ENCODE results near the gene RSF1. TPM values are rescaled to one million over a fixed set of nuclear protein-coding genes. Genes with fewer than 3 reads are reported as not detected.
A peak's percentile ranks its signal among the peaks of the same experiment; 100 is the strongest.
"Not testable (repeated sequence)": the region's sequence is repeated elsewhere in the genome, so short reads cannot be mapped to it uniquely, and the experiment has no call there.

Gene RSF1
- total and polyA plus RNA-seq, 5 donors from 2014 or later = 26.7 to 107 (median 33.0) TPM

- Mint-ChIP-seq H3K9me3 (peaks cover 0 to 23% (median 8%) of the 10 kb centered on the region in 7 donors), H3K27me3 (no peaks in the 10 kb centered on the region), H3K36me3 (peaks cover 44% of the 10 kb centered on the region), H3K27ac (no peak overlapping the region), H3K4me3 (no peak overlapping the region), H3K4me1 (peaks cover 0 to 6% (median 0%) of the 10 kb centered on the region in 4 donors)
- peaks cover 8 to 18% of the 10 kb centered on the region in 2 experiments for H3K9me3 ChIP-seq (ENCODE audit: control insufficient read depth in 2 of 2, low read length in 2 of 2)
- no peak overlapping the region for H3K4me3 ChIP-seq (ENCODE audit: low read depth, low read length)
- peaks cover 7% of the 10 kb centered on the region for H3K36me3 ChIP-seq (ENCODE audit: control insufficient read depth, insufficient read depth, low read length)
- no peak overlapping the region for H3K27ac ChIP-seq (ENCODE audit: insufficient read depth, low read length, poor library complexity, severe bottlenecking)
- no peaks in the 10 kb centered on the region for H3K4me1 ChIP-seq (ENCODE audit: control insufficient read depth, insufficient read depth, low read length, poor library complexity, severe bottlenecking)
- H3K27me3 ChIP-seq (ENCODE audit: control insufficient read depth, insufficient read depth, low read length) = no peaks in the 10 kb centered on the region
- DNase-seq = no peak
- no peak for ATAC-seq (ENCODE audit: low read depth in 2 of 2)
These were observed 31.0 kb upstream of the RSF1 start for GRCh38 chr11:77851503-77851902.

GRCh38 chr11:77843700-77844099 lies 23.2 kb upstream of the RSF1 start:
- not testable (repeated sequence) for H3K27ac Mint-ChIP-seq; ATAC-seq (ENCODE audit: low read depth in 2 of 2); H3K36me3 ChIP-seq (ENCODE audit: control insufficient read depth, insufficient read depth, low read length); H3K4me3 Mint-ChIP-seq; H3K27ac ChIP-seq (ENCODE audit: insufficient read depth, low read length, poor library complexity, severe bottlenecking); H3K27me3 Mint-ChIP-seq; H3K4me1 Mint-ChIP-seq; DNase-seq; H3K27me3 ChIP-seq (ENCODE audit: control insufficient read depth, insufficient read depth, low read length); H3K4me3 ChIP-seq (ENCODE audit: low read depth, low read length); H3K4me1 ChIP-seq (ENCODE audit: control insufficient read depth, insufficient read depth, low read length, poor library complexity, severe bottlenecking)
- Mint-ChIP-seq H3K9me3 (peaks cover 0 to 19% (median 5%) of the 10 kb centered on the region in 7 donors), H3K36me3 (peaks cover 62% of the 10 kb centered on the region)
- peaks cover 0 to 12% of the 10 kb centered on the region in 2 experiments for H3K9me3 ChIP-seq (ENCODE audit: control insufficient read depth in 2 of 2, low read length in 2 of 2)

DNA sequence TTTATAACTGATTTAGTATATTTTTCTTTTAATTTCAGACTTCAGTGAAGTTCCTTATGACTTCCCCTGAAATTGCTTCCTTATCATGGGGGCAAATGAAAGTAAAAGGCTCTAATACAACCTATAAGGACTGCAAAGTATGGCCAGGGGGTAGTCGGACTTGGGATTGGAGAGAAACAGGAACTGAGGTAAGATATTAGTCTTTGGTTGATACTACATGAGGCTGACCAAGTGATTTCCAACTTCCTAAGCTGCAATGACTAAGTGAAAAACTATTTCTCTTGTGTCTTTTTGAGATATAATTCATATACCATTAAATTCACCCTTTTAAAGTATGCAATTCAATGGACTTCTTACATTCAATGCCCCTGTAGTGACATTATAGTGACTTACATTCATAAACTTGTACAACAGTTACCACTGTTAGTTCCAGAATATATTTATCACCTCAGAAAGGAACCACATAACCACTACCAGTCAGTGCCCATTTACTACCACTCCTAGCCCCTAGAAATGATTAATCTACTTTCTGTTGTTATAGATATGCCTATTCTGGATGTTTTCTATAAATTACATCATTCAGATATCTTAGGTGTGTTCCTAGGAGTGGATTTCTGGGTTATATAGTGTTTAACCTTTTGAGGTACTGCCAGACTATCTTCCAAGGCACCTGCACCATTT lies 22.1 kb upstream of the RSF1 start:
- H3K27ac ChIP-seq (ENCODE audit: insufficient read depth, low read length, poor library complexity, severe bottlenecking) = no peak overlapping the region
- H3K9me3 ChIP-seq (ENCODE audit: control insufficient read depth in 2 of 2, low read length in 2 of 2) = peaks cover 0 to 12% of the 10 kb centered on the region in 2 experiments
- no peak overlapping the region for H3K4me3 ChIP-seq (ENCODE audit: low read depth, low read length)
- peaks cover 9% of the 10 kb centered on the region for H3K36me3 ChIP-seq (ENCODE audit: control insufficient read depth, insufficient read depth, low read length)
- Mint-ChIP-seq H3K4me1 (peaks cover 0 to 5% (median 2%) of the 10 kb centered on the region in 4 donors), H3K36me3 (peaks cover 55% of the 10 kb centered on the region), H3K27me3 (no peaks in the 10 kb centered on the region), H3K27ac (no peak overlapping the region), H3K9me3 (peaks cover 0 to 19% (median 5%) of the 10 kb centered on the region in 7 donors), H3K4me3 (no peak overlapping the region)
- no peak for DNase-seq
- ATAC-seq (ENCODE audit: low read depth in 2 of 2) = no peak
- no peaks in the 10 kb centered on the region for H3K27me3 ChIP-seq (ENCODE audit: control insufficient read depth, insufficient read depth, low read length)
- H3K4me1 ChIP-seq (ENCODE audit: control insufficient read depth, insufficient read depth, low read length, poor library complexity, severe bottlenecking) = no peaks in the 10 kb centered on the region

- H3K4me3 ChIP-seq (ENCODE audit: low read depth, low read length) = peak overlapping the region; percentile 21
- DNase-seq (peak in 1 of 3 donors; percentile 27), ATAC-seq (ENCODE audit: low read depth in 2 of 2) (peak; percentile 59 to 69)
- H3K9me3 Mint-ChIP-seq = peaks cover 0 to 2% (median 0%) of the 10 kb centered on the region in 7 donors
- H3K4me1 ChIP-seq (ENCODE audit: control insufficient read depth, insufficient read depth, low read length, poor library complexity, severe bottlenecking) = no peaks in the 10 kb centered on the region
- peak overlapping the region in 1 of 3 donors; percentile 10 for H3K27ac Mint-ChIP-seq
- H3K9me3 ChIP-seq (ENCODE audit: control insufficient read depth in 2 of 2, low read length in 2 of 2) = no peaks in the 10 kb centered on the region
- H3K27ac ChIP-seq (ENCODE audit: insufficient read depth, low read length, poor library complexity, severe bottlenecking) = no peak overlapping the region
- no peaks in the 10 kb centered on the region for H3K36me3 ChIP-seq (ENCODE audit: control insufficient read depth, insufficient read depth, low read length)
- no peaks in the 10 kb centered on the region for H3K27me3 Mint-ChIP-seq
- peaks cover 0 to 8% (median 5%) of the 10 kb centered on the region in 4 donors for H3K4me1 Mint-ChIP-seq
- H3K4me3 Mint-ChIP-seq = no peak overlapping the region
- no peaks in the 10 kb centered on the region for H3K27me3 ChIP-seq (ENCODE audit: control insufficient read depth, insufficient read depth, low read length)
- peaks cover 3% of the 10 kb centered on the region for H3K36me3 Mint-ChIP-seq
These were observed 12.8 kb upstream of the RSF1 start for GRCh38 chr11:77833302-77833701.

- ATAC-seq (ENCODE audit: low read depth in 2 of 2) (no peak), DNase-seq (no peak)
- H3K4me3 Mint-ChIP-seq = peak overlapping the region in 1 of 4 donors; percentile 10
- H3K9me3 Mint-ChIP-seq = peaks cover 0 to 2% (median 0%) of the 10 kb centered on the region in 7 donors
- peaks cover 5% of the 10 kb centered on the region for H3K36me3 Mint-ChIP-seq
- no peaks in the 10 kb centered on the region for H3K27me3 ChIP-seq (ENCODE audit: control insufficient read depth, insufficient read depth, low read length)
- H3K4me3 ChIP-seq (ENCODE audit: low read depth, low read length) = no peak overlapping the region
- no peaks in the 10 kb centered on the region for H3K9me3 ChIP-seq (ENCODE audit: control insufficient read depth in 2 of 2, low read length in 2 of 2)
- no peaks in the 10 kb centered on the region for H3K27me3 Mint-ChIP-seq
- H3K36me3 ChIP-seq (ENCODE audit: control insufficient read depth, insufficient read depth, low read length) = no peaks in the 10 kb centered on the region
- no peaks in the 10 kb centered on the region for H3K4me1 ChIP-seq (ENCODE audit: control insufficient read depth, insufficient read depth, low read length, poor library complexity, severe bottlenecking)
- no peak overlapping the region for H3K27ac ChIP-seq (ENCODE audit: insufficient read depth, low read length, poor library complexity, severe bottlenecking)
- peaks cover 0 to 8% (median 5%) of the 10 kb centered on the region in 4 donors for H3K4me1 Mint-ChIP-seq
- no peak overlapping the region for H3K27ac Mint-ChIP-seq
These were observed 8.4 kb upstream of the RSF1 start for GRCh38 chr11:77828926-77829325.

- Mint-ChIP-seq H3K27me3 (peaks cover 8% of the 10 kb centered on the region), H3K27ac (no peak overlapping the region)
These were observed 3.3 kb upstream of the RSF1 start for GRCh38 chr11:77823775-77824174.

DNA sequence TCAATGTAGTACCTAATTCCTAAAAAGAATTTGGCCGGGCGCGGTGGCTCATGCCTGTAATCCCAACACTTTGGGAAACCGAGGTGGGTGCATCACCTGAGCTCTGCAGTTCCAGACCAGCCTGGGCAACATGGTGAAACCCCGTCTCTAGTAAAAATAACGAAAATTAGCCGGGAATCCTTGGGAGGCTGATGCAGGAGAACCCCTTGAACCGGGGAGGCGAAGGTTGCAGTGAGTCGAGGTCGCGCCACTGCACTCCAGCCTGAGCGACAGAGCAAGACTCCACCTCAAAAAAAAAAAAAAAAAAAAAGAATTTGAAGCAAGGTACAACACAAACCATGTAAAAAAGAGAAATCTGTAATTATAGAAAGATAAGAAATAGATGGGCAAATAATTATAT lies 1.6 kb upstream of the RSF1 start:
- H3K36me3 ChIP-seq (ENCODE audit: control insufficient read depth, insufficient read depth, low read length); H3K9me3 Mint-ChIP-seq; ATAC-seq (ENCODE audit: low read depth in 2 of 2); H3K27ac Mint-ChIP-seq; DNase-seq; H3K27ac ChIP-seq (ENCODE audit: insufficient read depth, low read length, poor library complexity, severe bottlenecking); H3K27me3 Mint-ChIP-seq; H3K4me3 ChIP-seq (ENCODE audit: low read depth, low read length); H3K9me3 ChIP-seq (ENCODE audit: control insufficient read depth in 2 of 2, low read length in 2 of 2); H3K4me3 Mint-ChIP-seq; H3K27me3 ChIP-seq (ENCODE audit: control insufficient read depth, insufficient read depth, low read length); H3K36me3 Mint-ChIP-seq: not testable (repeated sequence)
- peaks cover 2 to 28% (median 21%) of the 10 kb centered on the region in 4 donors for H3K4me1 Mint-ChIP-seq
- H3K4me1 ChIP-seq (ENCODE audit: control insufficient read depth, insufficient read depth, low read length, poor library complexity, severe bottlenecking) = peaks cover 36% of the 10 kb centered on the region

More at GRCh38 chr11:77823775-77824174, 3.3 kb upstream of the RSF1 start:
- Mint-ChIP-seq H3K4me1 (peaks cover 0 to 15% (median 11%) of the 10 kb centered on the region in 4 donors), H3K36me3 (peaks cover 5% of the 10 kb centered on the region), H3K9me3 (no peaks in the 10 kb centered on the region), H3K4me3 (no peak overlapping the region)
- Histone ChIP-seq H3K4me1 (ENCODE audit: control insufficient read depth, insufficient read depth, low read length, poor library complexity, severe bottlenecking) (peaks cover 22% of the 10 kb centered on the region), H3K27me3 (ENCODE audit: control insufficient read depth, insufficient read depth, low read length) (no peaks in the 10 kb centered on the region), H3K27ac (ENCODE audit: insufficient read depth, low read length, poor library complexity, severe bottlenecking) (no peak overlapping the region), H3K4me3 (ENCODE audit: low read depth, low read length) (no peak overlapping the region), H3K36me3 (ENCODE audit: control insufficient read depth, insufficient read depth, low read length) (no peaks in the 10 kb centered on the region), H3K9me3 (ENCODE audit: control insufficient read depth in 2 of 2, low read length in 2 of 2) (no peaks in the 10 kb centered on the region)
- DNase-seq = no peak
- no peak for ATAC-seq (ENCODE audit: low read depth in 2 of 2)
